Ammon's horn (tissue), 1 donor: ENCODE results near the gene ANXA8.
"Not testable (repeated sequence)": the region's sequence is repeated elsewhere in the genome, so short reads cannot be mapped to it uniquely, and the experiment has no call there.

ENCODE experiments used
- DNase-seq: peaks from one replicate; pipeline ENCODE4 v3.0.0-alpha.2; 2016; ENCODE audit warnings: low spot score

Gene ANXA8

DNA sequence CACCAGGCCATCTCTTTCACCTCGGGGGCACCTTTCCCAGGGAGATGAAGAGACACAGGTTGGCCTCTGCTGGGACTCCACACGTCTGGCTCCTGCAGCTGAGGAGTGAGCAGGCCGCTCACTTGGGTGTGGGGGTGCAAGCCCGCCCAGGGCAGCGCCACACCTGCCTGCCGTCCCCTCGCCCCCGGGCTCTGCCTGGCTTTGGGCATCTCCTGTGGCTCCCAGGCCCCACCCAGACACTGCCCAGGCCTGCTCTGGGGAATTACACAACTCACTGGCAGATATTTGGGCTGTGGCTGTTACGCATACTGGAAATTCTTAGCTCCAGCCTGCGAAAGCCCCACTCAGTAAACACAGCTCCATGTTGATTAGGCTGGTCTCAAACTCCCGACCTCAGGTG is at the start of gene ANXA8:
Gene ANXA8, minus strand, starts transcription at position 193 of the 400 bp plus-strand sequence. Its CDS starts 182 bp downstream, at position 11.
- not testable (repeated sequence) for DNase-seq

DNA sequence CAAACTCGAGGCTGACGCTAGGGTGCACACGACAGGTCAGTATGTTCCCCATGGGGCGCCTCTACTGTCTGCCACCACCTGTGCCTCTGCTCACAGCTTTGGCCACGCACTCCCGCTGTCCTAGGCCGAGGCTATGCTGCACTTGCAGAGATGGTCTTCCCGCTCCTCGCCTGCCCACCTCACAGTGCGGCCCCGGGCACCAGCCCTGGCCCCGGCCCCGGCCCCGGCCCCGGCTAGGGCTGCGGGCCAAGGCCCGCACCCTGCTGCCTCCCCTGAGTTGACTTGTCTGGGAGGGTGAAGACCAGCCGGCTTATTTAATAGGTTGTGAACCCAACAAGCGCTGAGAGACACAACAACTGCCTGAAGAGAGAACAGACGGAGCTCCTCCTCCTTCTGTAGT is 39.6 kb upstream of the ANXA8 start, which contains the start of gene AGAP9:
Gene AGAP9, minus strand, starts transcription at position 164 of the 400 bp plus-strand sequence. Its CDS starts 112 bp downstream, at position 52.
- DNase-seq = not testable (repeated sequence)

- DNase-seq = not testable (repeated sequence)
Measured at GRCh38 chr10:47502313-47502712, 18.4 kb upstream of the ANXA8 start.

DNA sequence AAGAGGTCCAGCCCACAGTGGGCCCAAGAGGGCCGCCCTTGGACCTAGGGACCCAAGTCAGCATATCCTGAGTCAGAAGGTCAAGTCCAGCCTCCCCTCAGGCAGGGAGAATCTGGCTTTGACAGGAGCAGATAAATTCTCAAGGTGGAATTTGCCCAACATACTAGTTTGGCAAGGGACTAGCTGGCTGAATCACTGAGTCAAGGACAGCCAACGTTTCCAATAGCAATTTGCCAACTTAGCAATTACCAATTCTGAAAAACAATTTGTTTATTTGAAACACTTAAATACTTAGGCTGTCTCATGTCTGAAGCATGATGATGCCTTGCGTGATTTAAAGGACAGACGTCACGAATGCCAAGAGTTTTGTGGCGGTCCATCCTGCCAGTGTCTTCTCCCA is 10.3 kb upstream of the ANXA8 start:
- DNase-seq = not testable (repeated sequence)

GRCh38 chr10:47491600-47491999 is 7.7 kb upstream of the ANXA8 start, which contains the start of gene FAM25G:
Gene FAM25G (minus strand): TSS chr10:47491700. CDS start chr10:47491674, 26 bp downstream.
- not testable (repeated sequence) for DNase-seq

GRCh38 chr10:47489630-47490029 is 5.7 kb upstream of the ANXA8 start:
- DNase-seq = not testable (repeated sequence)

DNA sequence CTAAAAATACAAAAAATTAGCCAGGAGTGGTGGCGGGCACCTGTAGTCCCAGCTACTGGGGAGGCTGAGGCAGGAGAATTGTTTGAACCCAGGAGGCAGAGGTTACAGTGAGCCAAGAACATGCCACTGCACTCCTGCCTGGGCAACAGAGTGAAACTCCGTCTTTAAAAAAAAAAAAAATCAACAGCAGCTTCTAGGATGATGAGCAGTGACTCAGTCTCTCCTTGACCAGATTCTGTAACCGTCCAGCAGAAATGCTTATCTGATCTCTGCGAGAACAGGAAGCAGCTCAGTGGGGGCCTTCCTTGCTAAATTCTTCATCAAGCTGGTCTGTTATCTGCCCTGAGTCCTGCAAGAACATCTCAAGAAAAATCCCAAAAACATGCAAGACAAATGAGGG is 2.0 kb upstream of the ANXA8 start:
- DNase-seq = not testable (repeated sequence)

GRCh38 chr10:47484786-47485185 is 871 bp upstream of the ANXA8 start:
- not testable (repeated sequence) for DNase-seq

DNA sequence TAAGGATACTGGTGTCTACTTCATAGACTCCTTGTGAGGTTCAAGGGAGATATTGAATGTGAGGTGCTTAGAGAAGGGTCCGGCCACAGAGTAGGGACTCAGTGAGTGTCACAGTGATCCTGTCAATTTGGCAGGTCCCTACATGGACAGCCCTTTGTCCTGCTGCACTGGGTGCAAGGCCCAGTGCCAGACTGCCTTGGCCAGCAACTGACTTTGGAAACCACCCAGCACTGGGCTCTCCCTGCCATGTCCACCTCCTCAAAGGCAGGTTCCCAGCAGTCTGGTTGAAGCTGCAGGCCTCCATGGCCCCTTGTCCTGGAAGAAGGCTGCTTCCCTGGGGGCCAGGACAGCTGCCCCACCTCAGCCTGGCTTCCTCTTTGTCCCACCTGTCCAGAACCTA is 1.5 kb downstream of the ANXA8 start:
- DNase-seq = not testable (repeated sequence)

- not testable (repeated sequence) for DNase-seq
Measured at GRCh38 chr10:47481768-47482181, 2.1 kb downstream of the ANXA8 start.

GRCh38 chr10:47481182-47481766 is 2.6 kb downstream of the ANXA8 start:
- not testable (repeated sequence) for DNase-seq

DNA sequence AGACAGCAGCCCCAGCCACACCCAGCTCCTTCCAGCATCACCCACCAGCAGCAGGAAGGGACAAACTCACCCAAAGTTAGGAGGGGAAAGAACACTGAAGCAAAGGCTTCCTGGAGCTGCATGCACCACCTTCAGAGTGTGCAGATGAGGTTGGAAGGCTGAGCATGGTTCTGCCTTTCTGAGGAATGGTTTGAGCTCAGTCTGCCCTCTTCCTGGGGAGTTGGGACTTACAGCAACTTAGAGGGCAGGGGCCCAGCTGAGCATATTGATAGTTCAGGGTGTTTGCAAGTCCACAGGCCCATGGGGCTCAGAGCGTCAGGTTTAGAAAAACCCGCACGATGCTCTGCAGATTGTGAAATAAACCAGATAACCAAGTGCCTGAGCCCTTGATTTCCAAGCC is 3.8 kb downstream of the ANXA8 start:
- not testable (repeated sequence) for DNase-seq

DNA sequence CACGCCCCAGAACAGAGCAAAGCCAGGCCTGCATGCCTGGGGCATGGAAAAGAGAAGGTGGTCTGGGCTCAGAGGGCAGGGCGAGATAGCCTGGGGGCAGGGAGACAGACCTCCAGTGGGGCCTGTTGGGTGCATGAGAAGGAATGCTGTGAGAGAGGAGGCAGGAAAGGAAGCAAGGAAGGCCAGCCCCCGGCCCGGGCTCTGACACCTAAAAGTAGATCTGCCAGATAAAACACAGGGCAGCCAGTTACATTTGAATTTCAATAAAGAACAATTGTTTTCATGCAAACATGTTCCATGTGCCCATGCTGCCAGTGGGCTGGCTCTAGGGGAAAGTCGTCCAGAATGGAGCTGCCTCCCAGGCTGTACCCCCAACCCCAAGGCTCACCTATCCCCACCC is 5.8 kb downstream of the ANXA8 start:
- DNase-seq = not testable (repeated sequence)

- not testable (repeated sequence) for DNase-seq
Measured at GRCh38 chr10:47477078-47477477, 6.8 kb downstream of the ANXA8 start.

DNA sequence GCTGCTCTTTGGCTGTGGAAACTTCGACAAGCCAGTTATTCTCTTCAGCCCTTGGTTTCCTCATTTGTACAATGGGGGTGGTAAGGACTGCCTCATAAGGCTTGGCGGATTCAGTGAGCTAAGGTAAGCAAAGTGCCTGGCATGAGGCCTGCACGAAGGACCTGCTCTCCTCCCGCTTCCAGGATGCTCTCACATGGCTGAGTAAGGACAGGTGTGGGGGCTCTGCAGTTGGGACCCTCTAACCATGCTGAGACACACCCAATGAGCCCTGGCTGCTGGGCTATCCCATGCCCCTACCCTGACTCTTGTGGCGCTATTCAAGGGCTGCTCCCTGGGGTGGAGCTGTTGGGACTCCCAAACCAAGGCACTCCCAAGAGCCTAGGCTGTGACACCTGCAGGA is 8.8 kb downstream of the ANXA8 start:
- not testable (repeated sequence) for DNase-seq

DNA sequence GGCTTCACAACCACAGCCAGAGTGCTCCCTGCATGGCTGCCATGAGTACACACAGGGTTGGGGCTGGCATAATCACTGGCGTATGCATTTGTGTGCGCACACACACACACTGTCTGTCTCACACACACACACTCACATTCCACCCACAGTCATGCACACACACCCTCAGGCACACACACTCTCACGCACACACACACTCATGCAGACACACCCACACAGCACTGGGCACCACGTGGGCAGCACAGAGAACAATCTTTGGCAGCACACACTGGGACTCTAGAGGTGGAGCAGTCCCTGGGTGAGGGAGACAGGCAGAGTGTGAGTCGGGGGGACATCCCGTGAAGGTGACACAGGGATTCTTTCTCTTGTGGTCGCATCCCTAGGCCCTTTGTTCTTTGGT is 10.4 kb downstream of the ANXA8 start:
- not testable (repeated sequence) for DNase-seq

GRCh38 chr10:47472647-47473046 is 11.3 kb downstream of the ANXA8 start:
- DNase-seq = not testable (repeated sequence)

- not testable (repeated sequence) for DNase-seq
Measured at GRCh38 chr10:47472072-47472471, 11.8 kb downstream of the ANXA8 start.

- not testable (repeated sequence) for DNase-seq
Measured at GRCh38 chr10:47468731-47469528, 15.0 kb downstream of the ANXA8 start.

- DNase-seq = not testable (repeated sequence)
Measured at GRCh38 chr10:47467957-47468356, 16.0 kb downstream of the ANXA8 start.

GRCh38 chr10:47467458-47467857 is 16.5 kb downstream of the ANXA8 start:
- DNase-seq = not testable (repeated sequence)

DNA sequence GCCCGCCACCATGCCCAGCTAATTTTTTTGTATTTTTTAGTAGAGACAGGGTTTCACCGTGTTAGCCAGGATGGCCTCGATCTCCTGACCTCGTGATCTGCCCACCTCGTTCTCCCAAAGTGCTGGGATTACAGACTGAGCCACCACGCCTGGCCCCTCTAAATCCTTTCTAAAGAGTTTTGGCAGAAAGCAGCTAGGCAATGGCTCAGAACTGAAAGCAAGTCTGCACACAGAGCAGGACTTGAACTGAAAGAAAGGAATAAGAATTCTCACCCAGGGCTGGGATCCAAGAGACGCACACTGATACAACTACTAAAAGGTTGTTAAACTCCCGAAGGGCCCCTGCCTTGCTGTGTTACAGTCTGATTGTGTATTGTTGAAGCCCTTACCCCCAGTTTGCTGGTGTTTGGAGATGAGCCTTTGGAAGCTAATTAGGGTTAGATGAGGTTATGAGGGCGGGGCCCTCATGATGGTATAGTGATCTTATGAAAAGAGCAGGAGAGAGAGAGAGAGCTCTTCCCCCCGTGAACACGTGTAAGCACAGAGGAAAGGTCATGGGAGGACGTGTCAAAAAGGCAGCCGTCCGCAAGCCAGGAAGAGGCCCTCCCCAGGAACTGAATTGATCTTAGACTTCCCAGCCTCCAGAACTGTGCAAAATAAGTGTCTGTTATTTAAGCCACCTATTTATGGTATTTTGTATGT is 18.5 kb downstream of the ANXA8 start:
- DNase-seq = not testable (repeated sequence)
